Adipose tissue (tissue), 3 donors: Measurements from ENCODE around the gene SLX9. TPM values are rescaled to one million over a fixed set of nuclear protein-coding genes. Genes with fewer than 3 reads are reported as not detected.

ENCODE experiments used
- H3K27ac ChIP-seq: one replicate; pipeline ENCODE4 v1.5.1; 2013; ENCODE audit warnings: low read depth, low read length
- WGBS, 3 donors: extraction: QIAGEN DNeasy Blood & Tissue Kit; methylation state at CpG; one replicate each; pipeline ENCODE4 v1.1.7; 2013; 5-methylcytosine and 5-hydroxymethylcytosine counted together
- polyA plus RNA-seq, 3 donors: library from polyadenylated mRNA; stranded (reverse); fragments of 200-250 nt; gene quantifications; one replicate each; pipeline ENCODE4 v1.2.3, GENCODE V29; 2013
- donor health status: healthy with polysubstance abuse.
- donor health status: Bipolar disorder and iron deficiency.
- donor health status: healthy.

The SLX9 gene
- polyA plus RNA-seq, 3 donors, result 14.1 to 43.6 (median 24.6) TPM

GRCh38 chr21:44979687-44980561 is 40.1 kb downstream of the SLX9 start:
- WGBS, 3 donors, result 88 to 89% (median 88%) methylated on average over 18 to 20 of the region's 20 CpGs
- no peak overlapping the region for H3K27ac ChIP-seq

- 80 to 89% (median 85%) methylated on average over 36 to 38 of the region's 38 CpGs for WGBS, 3 donors
- no peak overlapping the region for H3K27ac ChIP-seq
Measured at GRCh38 chr21:44980562-44981489, 41.0 kb downstream of the SLX9 start.

- 45 to 72% (median 67%) methylated on average over 41 of the region's 41 CpGs for WGBS, 3 donors
- H3K27ac ChIP-seq, result no peak overlapping the region
Measured at GRCh38 chr21:44982558-44983250, 42.9 kb downstream of the SLX9 start.

GRCh38 chr21:44983421-44984206 is 43.8 kb downstream of the SLX9 start:
- 89 to 93% (median 92%) methylated on average over 16 to 20 of the region's 22 CpGs for WGBS, 3 donors
- no peak overlapping the region for H3K27ac ChIP-seq

GRCh38 chr21:44984428-44984791 is 44.6 kb downstream of the SLX9 start:
- no peak overlapping the region for H3K27ac ChIP-seq
- 49 to 54% (median 49%) methylated on average over 17 to 20 of the region's 20 CpGs for WGBS, 3 donors

DNA sequence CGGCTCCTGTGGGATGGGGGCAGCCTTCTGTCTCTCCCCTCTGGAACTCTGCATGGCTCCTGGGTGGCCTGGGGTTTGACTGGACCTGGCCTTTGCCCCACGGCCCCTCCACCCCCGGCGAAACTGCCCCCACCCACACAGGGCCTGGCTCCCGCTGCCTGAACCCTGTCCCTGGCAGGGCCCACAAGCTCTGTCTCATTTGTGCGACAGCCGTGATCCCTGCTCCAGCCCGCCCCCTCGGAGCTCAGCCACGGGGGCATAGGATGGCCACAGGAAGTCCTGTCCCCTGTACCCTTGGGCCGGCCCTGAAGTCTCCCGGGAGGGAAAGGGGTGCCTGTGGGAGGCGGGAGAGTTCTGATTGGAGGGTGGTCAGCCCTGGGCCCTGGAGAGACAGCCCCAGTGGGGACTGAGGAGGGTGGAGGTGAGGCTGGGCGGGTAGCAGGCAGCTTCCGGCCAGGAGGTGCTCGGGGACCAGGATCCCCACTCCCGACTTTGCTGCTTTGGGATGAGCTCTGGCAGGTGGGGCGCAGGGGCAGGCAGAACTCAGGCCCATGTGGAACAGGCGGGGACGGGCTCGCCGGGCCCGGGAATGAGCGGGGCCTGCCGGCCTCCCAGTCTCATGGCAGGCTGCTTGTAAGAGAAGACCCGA is 45.1 kb downstream of the SLX9 start:
- 40 to 57% (median 54%) methylated on average over 19 to 26 of the region's 26 CpGs for WGBS, 3 donors
- no peak overlapping the region for H3K27ac ChIP-seq

- WGBS, 3 donors, result 79 to 83% (median 82%) methylated on average over 25 to 26 of the region's 26 CpGs
- no peak overlapping the region for H3K27ac ChIP-seq
Measured at GRCh38 chr21:44985441-44986401, 45.9 kb downstream of the SLX9 start.

GRCh38 chr21:44986471-44987291 is 46.9 kb downstream of the SLX9 start:
- WGBS, 3 donors, result 76 to 87% (median 80%) methylated on average over 22 to 23 of the region's 23 CpGs
- H3K27ac ChIP-seq, result no peak overlapping the region

DNA sequence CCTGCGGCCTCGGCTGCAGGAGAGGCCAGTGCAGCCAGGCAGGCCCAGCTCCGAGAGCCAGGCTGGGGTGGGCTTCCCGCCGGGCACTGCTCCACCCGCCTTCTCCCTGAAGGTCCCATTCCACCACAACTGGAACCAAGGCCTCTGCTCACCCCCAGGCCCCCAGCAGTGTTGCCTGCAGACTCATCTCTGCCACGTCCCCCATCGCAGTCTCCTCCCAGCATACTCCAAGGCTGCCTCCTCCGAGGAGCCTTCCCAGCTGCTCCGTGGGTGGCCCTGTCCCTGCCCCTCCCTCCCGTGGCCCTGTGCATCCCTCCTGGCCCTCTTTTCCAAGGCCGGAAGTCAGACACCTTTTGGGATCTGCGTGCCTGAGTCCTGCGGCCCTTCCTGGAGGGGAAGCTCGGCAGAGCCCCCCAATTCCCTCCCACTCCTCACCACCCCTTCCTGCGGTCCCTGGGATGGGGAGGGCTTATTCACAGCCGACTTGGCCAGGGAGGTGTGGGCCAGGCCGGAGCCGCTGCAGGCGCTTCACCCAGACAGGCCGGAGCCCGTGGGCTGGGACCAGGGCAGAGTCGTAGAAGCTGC is 47.6 kb downstream of the SLX9 start:
- WGBS, 3 donors, result 68 to 79% (median 78%) methylated on average over 22 to 23 of the region's 23 CpGs
- H3K27ac ChIP-seq, result no peak overlapping the region

GRCh38 chr21:44987886-44988606 is 48.2 kb downstream of the SLX9 start:
- no peak overlapping the region for H3K27ac ChIP-seq
- WGBS, 3 donors, result 69 to 74% (median 70%) methylated on average over 37 of the region's 37 CpGs

DNA sequence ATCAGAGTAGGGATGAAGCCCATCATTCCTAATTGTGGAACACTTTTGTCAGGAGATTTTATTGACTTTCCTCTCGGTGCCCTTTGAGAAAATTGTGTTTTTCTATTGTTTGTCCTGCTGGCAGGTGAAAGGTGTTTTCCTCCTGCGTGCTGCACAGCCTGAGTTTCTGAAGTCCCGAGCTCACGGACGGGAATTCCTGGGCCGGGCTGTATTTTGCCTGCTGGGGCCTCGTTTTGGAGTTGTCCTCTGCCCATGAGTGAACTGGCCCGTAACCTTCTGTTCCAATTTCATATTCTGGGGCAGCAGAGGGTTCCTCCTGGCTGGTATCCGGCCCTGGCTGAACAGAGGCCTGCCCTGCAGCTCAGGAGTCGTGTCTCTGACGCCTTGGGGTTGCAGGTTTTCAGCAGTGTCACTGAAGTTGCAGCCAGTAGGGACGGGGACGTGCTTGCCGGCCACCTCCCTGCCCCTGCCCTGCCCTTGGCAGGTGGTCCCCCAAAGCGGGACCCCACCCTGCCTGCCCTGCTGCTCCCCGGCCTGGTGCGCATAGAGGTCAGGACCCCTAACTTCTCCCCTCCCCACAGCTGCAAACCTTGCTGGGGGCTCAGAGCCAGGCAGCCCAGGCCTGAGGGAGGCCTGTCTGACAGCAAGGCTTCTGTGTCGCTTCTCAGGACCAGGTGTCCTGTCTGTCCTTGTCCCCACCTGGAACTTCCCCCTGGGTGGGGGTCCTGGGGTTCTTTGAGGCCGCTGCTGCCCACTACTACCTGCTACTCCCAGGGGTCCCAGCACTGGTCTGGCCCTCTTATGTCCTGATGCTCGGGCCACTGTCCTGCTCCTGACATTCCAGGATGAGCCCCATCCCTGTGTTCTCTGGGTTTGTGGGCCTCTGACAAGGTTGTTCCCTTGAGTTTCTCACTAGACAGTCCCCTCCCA is 49.0 kb downstream of the SLX9 start:
- H3K27ac ChIP-seq, result no peak overlapping the region
- WGBS, 3 donors, result 80 to 91% (median 87%) methylated on average over 20 of the region's 20 CpGs

DNA sequence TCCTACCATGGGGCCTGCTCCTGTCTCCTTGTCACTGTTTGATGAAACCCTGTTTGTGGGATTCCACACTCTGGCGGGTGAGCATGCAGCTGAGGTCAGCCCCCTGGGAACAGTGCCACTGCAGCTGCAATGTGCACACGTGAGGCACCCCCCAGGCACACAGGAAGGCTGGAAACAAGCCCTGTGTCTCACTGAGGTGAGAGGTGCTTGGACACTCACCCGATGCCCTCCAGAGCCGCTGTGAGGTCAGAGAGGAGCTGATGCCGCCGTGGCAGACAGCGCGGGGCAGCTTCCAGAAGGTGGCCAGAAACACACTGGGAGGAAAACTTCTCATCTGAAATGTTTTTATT is 49.7 kb downstream of the SLX9 start:
- H3K27ac ChIP-seq, result no peak overlapping the region
- 74 to 89% (median 86%) methylated on average over 8 of the region's 8 CpGs for WGBS, 3 donors

- no peak overlapping the region for H3K27ac ChIP-seq
- 73 to 91% (median 90%) methylated on average over 53 of the region's 53 CpGs for WGBS, 3 donors
Measured at GRCh38 chr21:44989943-44990780, 50.3 kb downstream of the SLX9 start.
